AG10803 (cell line): ENCODE measurements around the gene HEXIM2.

Experiments
- DNase-seq: peaks from one replicate; pipeline ENCODE4 v3.0.0; 2010; ENCODE audit warnings: low read depth
- H3K4me3 ChIP-seq: 2 replicates; pipeline ENCODE4 v1.5.1; 2011; ENCODE audit warnings: mild to moderate bottlenecking, low read length, control low read depth
- TF ChIP-seq, protein P1 (sequence below): conservative IDR thresholded peaks from 2 replicates; pipeline ENCODE4 v1.5.1; 2011; ENCODE audit warnings: mild to moderate bottlenecking, low read length, control low read depth, inconsistent platforms

Gene HEXIM2

DNA sequence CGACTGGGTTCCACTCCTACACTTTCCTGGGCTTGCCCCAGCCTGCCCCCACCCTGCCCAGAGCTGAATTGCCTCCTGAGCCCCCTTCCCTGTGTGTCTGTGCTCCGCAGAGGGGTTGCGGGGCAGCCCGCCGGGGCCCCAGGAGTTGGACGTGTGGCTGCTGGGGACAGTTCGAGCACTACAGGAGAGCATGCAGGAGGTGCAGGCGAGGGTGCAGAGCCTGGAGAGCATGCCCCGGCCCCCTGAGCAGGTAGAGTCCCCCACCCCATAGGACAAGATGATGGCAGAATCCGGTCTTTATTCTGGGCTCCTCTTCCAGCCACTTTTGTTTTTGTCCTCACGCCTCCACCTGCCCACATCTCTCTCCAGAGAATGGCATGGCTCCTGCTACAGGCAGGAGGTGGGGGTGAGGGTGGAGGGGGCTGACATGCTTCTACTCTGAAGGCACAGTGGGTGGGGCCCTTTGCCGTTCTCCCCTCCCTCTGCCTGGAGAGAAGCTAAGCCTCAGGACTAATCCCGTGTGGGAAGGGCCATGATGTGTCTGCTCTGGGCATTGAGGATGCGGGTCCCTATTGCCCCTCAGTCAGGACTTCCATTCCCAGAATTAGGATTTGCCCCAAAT is 22.7 kb upstream of the HEXIM2 start:
- TF ChIP-seq, protein P1, sequence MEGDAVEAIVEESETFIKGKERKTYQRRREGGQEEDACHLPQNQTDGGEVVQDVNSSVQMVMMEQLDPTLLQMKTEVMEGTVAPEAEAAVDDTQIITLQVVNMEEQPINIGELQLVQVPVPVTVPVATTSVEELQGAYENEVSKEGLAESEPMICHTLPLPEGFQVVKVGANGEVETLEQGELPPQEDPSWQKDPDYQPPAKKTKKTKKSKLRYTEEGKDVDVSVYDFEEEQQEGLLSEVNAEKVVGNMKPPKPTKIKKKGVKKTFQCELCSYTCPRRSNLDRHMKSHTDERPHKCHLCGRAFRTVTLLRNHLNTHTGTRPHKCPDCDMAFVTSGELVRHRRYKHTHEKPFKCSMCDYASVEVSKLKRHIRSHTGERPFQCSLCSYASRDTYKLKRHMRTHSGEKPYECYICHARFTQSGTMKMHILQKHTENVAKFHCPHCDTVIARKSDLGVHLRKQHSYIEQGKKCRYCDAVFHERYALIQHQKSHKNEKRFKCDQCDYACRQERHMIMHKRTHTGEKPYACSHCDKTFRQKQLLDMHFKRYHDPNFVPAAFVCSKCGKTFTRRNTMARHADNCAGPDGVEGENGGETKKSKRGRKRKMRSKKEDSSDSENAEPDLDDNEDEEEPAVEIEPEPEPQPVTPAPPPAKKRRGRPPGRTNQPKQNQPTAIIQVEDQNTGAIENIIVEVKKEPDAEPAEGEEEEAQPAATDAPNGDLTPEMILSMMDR: no peak
- H3K4me3 ChIP-seq: no peak overlapping the region
- no peak for DNase-seq

DNA sequence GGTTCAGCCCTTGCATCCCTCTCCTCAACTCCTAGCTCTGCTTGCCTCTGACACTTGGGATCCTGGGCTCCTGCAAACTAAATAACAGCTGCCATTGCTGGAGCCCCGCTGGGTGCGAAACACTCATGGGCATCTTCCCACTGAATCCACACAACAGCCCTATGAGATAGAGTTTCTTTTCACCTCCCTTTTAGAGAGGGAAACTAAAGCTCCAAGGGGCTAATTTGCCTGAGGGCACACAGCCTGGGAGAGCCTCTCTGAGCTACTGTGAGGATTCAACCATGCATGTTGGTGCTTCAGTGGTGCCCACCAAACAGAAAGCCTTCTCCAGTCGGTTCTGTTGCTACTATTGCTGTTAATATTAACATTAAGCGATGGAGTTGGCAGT is 22.1 kb upstream of the HEXIM2 start:
- TF ChIP-seq, protein P1: no peak
- DNase-seq: no peak
- H3K4me3 ChIP-seq: no peak overlapping the region

- peak overlapping the region; percentile 12; the same call in 1 of the 2 replicates for H3K4me3 ChIP-seq
- TF ChIP-seq, protein P1: no peak
- DNase-seq: no peak
Observed at GRCh38 chr17:45143094-45143670, 18.5 kb upstream of the HEXIM2 start.

DNA sequence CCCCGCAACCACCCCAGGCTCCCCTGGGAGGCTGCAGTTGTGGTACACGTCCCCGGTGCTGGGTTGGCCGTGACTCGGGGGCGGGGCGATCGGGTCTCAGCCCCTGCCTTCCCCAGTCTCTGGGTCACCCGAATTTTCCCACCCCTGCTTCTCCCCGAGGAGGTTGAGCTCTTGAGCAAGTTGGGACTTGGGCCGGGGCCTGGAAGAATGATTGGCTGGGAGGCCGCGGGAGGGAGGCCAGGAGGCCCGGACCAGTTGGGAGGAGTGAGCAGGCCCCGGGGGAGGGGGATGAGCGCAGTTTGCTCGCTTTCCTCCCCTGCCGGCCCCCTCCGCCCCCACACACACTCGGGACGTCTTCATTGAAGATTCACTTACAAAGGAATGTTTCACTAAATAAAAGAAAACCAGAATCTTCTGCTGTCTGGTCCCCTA is 17.9 kb upstream of the HEXIM2 start:
- peak overlapping the region; percentile 56 for H3K4me3 ChIP-seq
- TF ChIP-seq, protein P1: no peak
- DNase-seq: peak; percentile 91

DNA sequence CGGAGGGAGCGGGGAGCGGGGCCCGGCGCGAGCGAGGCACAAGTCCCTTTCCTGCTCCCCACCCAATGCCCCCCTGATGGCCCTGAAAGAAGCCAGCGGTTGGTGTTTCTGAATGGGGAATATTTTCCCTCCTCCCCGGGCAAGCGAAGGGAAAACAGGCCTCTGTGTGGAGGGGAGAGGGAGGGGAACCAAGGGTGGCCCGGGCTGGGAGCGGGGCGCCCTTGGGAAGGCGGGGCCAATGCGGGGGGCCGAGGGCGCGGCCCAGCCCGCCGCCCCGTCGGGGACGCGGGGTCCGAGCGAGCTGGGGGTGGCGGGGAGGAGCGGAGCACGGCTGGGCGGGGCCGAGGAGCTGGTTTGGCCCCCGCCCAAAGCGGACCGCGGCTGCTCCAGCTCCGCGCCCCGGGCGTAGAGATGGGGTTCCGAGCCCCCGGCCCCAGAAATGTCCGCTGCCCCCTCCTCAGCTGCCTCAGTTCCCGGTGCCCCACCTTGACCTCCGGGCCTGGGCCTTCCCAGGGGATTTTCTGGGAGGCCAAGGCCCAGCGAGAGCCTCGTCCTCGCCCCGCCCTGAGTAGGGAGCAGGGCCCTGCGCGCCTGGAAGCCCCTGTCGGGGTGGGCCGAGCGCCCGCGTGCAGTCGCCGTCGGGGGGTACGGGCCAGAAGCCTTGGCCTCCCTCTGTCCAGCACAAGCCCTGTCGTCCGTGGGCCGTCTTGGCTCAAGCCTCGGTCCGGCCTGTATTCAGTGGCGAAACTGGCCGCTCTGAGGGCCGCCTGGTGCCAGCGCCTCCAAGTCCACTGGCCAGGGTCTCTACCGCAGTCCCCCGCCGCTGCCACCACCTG is 17.3 kb upstream of the HEXIM2 start:
- H3K4me3 ChIP-seq: peak overlapping the region; percentile 56
- peak; percentile 43 for DNase-seq
- TF ChIP-seq, protein P1: no peak

- DNase-seq: no peak
- TF ChIP-seq, protein P1: no peak
- H3K4me3 ChIP-seq: no peak overlapping the region; the same call in 1 of the 2 replicates
Observed at GRCh38 chr17:45145035-45145389, 16.7 kb upstream of the HEXIM2 start.
